ENCODE results near the gene UHRF2. TPM values are rescaled to one million over a fixed set of nuclear protein-coding genes. Genes with fewer than 3 reads are reported as not detected.

Gene UHRF2
- total and polyA plus RNA-seq, 2 of the 13 experiments (the other 11 are each of a cell fraction or from before 2014, with no cell fraction given) = 42.1 to 44.2 TPM

- TF ChIP-seq ZNF761 (CRISPR knock-in tag; conservative IDR thresholded peaks at IDR 0.05) (no peak), HDAC1 (CRISPR knock-in tag; IDR thresholded peaks at IDR 0.05) (peak; percentile 80), ZNF180 (CRISPR knock-in tag; IDR thresholded peaks at IDR 0.05; ENCODE audit: borderline replicate concordance, low read depth) (no peak), ZNF772 (CRISPR knock-in tag; IDR thresholded peaks at IDR 0.05) (no peak; the same call in none of the 2 replicates), ZEB1 (IDR thresholded peaks at IDR 0.05; ENCODE audit: insufficient replicate concordance, low read depth) (peak; percentile 64), NKX3-1 (CRISPR knock-in tag; IDR thresholded peaks at IDR 0.05) (no peak), CHCHD3 (CRISPR knock-in tag; IDR thresholded peaks at IDR 0.05) (no peak), FLYWCH1 (CRISPR knock-in tag; IDR thresholded peaks at IDR 0.05) (no peak), NR2F6 (IDR thresholded peaks at IDR 0.05) (peak; percentile 54), NR2F6 (CRISPR knock-in tag; IDR thresholded peaks at IDR 0.05) (peak; percentile 66), SOX13 (IDR thresholded peaks at IDR 0.05) (no peak), SOX13 (CRISPR knock-in tag; conservative IDR thresholded peaks at IDR 0.05 in 1 of 2, IDR thresholded peaks at IDR 0.05 in 1 of 2) (no peak), HMG20A (CRISPR knock-in tag; IDR thresholded peaks at IDR 0.05; ENCODE audit: borderline replicate concordance) (no peak; the same call in 1 of the 2 replicates), NFIC (IDR thresholded peaks at IDR 0.05; ENCODE audit: low read length) (no peak), GATA4 (IDR thresholded peaks at IDR 0.05; ENCODE audit: borderline replicate concordance, low read depth) (no peak), PBX2 (CRISPR knock-in tag; IDR thresholded peaks at IDR 0.05) (no peak), AFF4 (CRISPR knock-in tag; IDR thresholded peaks at IDR 0.05) (no peak), EZH2 (conservative IDR thresholded peaks at IDR 0.05; ENCODE audit: low read depth, low read length) (no peak), POLR2G (IDR thresholded peaks at IDR 0.05; ENCODE audit: low read depth, low read length) (peak; percentile 92), ATF1 (CRISPR knock-in tag; IDR thresholded peaks at IDR 0.05) (no peak), KDM3A (CRISPR knock-in tag; IDR thresholded peaks at IDR 0.05; ENCODE audit: low read depth) (no peak), ZNF530 (CRISPR knock-in tag; IDR thresholded peaks at IDR 0.05; ENCODE audit: low read depth) (no peak), TFDP1 (CRISPR knock-in tag; IDR thresholded peaks at IDR 0.05; ENCODE audit: borderline replicate concordance) (peak; percentile 75), ZNF34 (CRISPR knock-in tag; IDR thresholded peaks at IDR 0.05; ENCODE audit: borderline replicate concordance) (no peak), ZMYM2 (CRISPR knock-in tag; IDR thresholded peaks at IDR 0.05) (0 out of 2 replicates have a peak, but pooled peaks have one; percentile 44), ZNF703 (CRISPR knock-in tag; IDR thresholded peaks at IDR 0.05; ENCODE audit: borderline replicate concordance) (no peak), SMAD9 (CRISPR knock-in tag; IDR thresholded peaks at IDR 0.05) (no peak)
Measured at GRCh38 chr9:6412487-6413364, at the start of gene UHRF2 (continued).
